H1 (cell line): ENCODE results near the gene ABHD13. TPM values are rescaled to one million over a fixed set of nuclear protein-coding genes. Genes with fewer than 3 reads are reported as not detected.

ENCODE experiments used
- ATF3 ChIP-seq: IDR thresholded peaks from 2 replicates; pipeline ENCODE4 v1.6.1; 2011; ENCODE audit warnings: low read depth, mild to moderate bottlenecking, low read length; ENCODE audit not compliant: insufficient read depth
- CBX8 ChIP-seq: fragments of 300-800, 300-1000 bp; sonication (generic); IDR thresholded peaks from 2 replicates; pipeline ENCODE4 v1.7.1; 2016; ENCODE audit warnings: low read depth, low read length, borderline replicate concordance
- RFX5 ChIP-seq: IDR thresholded peaks from 2 replicates; pipeline ENCODE4 v1.6.1; 2011; ENCODE audit warnings: low read depth, low read length, improper control_type of control experiment, borderline replicate concordance
- SP4 ChIP-seq: IDR thresholded peaks from 2 replicates; pipeline ENCODE4 v1.6.1; 2012; ENCODE audit warnings: low read length, inconsistent platforms
- ZNF274 ChIP-seq: IDR thresholded peaks from 2 replicates; pipeline ENCODE4 v1.7.0; 2012; ENCODE audit warnings: low read length, borderline replicate concordance; ENCODE audit errors: extremely low read depth
- polyA plus RNA-seq, 7 experiments: library from polyadenylated mRNA; depleted of rRNA in 3 of 7; stranded (reverse) in 5 of 7; unstranded in 2 of 7; fragments of >200 nt in 5 of 7; fragments of 200-250 nt in 2 of 7; gene quantifications; 1 replicate in 5 of 7; 2 replicates in 1 of 7; 4 replicates in 1 of 7; pipeline versions ENCODE4 v1.2.1 to v1.2.3, GENCODE V29; 2011 to 2013; ENCODE audit warnings: missing spikeins in 2 of 7, mixed read lengths in 2 of 7
- total RNA-seq: library from RNA; stranded (reverse); fragmentation: NEBNext Ultra II Directional; extraction: Animal tissue kit (Norgen Biotek cat#: 25700); gene quantifications from 2 replicates; pipeline ENCODE4 v1.2.1, GENCODE V29; 2021
- TF ChIP-seq, protein P1 (sequence below): IDR thresholded peaks from 2 replicates; pipeline ENCODE4 v1.6.1; 2011; ENCODE audit warnings: low read length, improper control_type of control experiment

ABHD13 gene
- total and polyA plus RNA-seq, 2 of the 8 experiments (the other 6 are each of a cell fraction or from before 2014, with no cell fraction given) = 3.5 to 6.6 TPM

GRCh38 chr13:108190897-108191296 lies 27.3 kb upstream of the ABHD13 start (continued):
- no peak for TF ChIP-seq ZNF274
- TF ChIP-seq ATF3 = no peak
- TF ChIP-seq, protein P1, sequence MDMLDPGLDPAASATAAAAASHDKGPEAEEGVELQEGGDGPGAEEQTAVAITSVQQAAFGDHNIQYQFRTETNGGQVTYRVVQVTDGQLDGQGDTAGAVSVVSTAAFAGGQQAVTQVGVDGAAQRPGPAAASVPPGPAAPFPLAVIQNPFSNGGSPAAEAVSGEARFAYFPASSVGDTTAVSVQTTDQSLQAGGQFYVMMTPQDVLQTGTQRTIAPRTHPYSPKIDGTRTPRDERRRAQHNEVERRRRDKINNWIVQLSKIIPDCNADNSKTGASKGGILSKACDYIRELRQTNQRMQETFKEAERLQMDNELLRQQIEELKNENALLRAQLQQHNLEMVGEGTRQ = no peak
- no peak for TF ChIP-seq RFX5
- no peak for TF ChIP-seq CBX8
- no peak for TF ChIP-seq SP4
